OCI-LY1 (cell line): ENCODE results near the gene POLR2A.

ENCODE experiments used
- CTCF ChIP-seq: fragments of 200-600 bp; sonication (generic), shearing (Covaris generic); IDR thresholded peaks from 2 replicates; pipeline ENCODE4 v1.5.1; 2017; ENCODE audit warnings: mild to moderate bottlenecking, antibody characterized with exemption, low read length, moderate library complexity, mixed read lengths
- EZH2 ChIP-seq: fragments of 200-600 bp; sonication (generic), shearing (Covaris generic); IDR thresholded peaks from 2 replicates; pipeline ENCODE4 v1.8.0; 2017; ENCODE audit warnings: borderline replicate concordance, mixed run types, mild to moderate bottlenecking, antibody characterized with exemption, low read length, moderate library complexity, mixed read lengths

- TF ChIP-seq EZH2, result no peak
- TF ChIP-seq CTCF, result no peak
Measured at GRCh38 chr17:7460850-7461660, 23.1 kb upstream of the POLR2A start.
